Muscle layer of colon (tissue), 2 donors: ENCODE data around the gene WBP2NL.

ENCODE experiments used
- H3K27ac ChIP-seq: one replicate; pipeline ENCODE4 v1.7.0; 2013; ENCODE audit warnings: low read depth, mild to moderate bottlenecking, low read length, moderate library complexity
- H3K27me3 ChIP-seq, 2 donors: one replicate each; pipeline ENCODE4 v1.7.0; 2013; ENCODE audit warnings: low read length in 2 of 2, mild to moderate bottlenecking in 2 of 2; ENCODE audit not compliant: insufficient read depth in 2 of 2, control insufficient read depth in 1 of 2
- H3K36me3 ChIP-seq: one replicate; pipeline ENCODE4 v1.7.0; 2013; ENCODE audit warnings: mild to moderate bottlenecking, low read length; ENCODE audit not compliant: insufficient read depth
- H3K4me1 ChIP-seq: one replicate; pipeline ENCODE4 v1.7.0; 2013; ENCODE audit warnings: mild to moderate bottlenecking, low read length; ENCODE audit not compliant: insufficient read depth
- H3K4me3 ChIP-seq, 2 donors: one replicate each; pipeline ENCODE4 v1.7.0; 2013; ENCODE audit warnings: low read length in 2 of 2, low read depth in 1 of 2, mild to moderate bottlenecking in 1 of 2, moderate library complexity in 1 of 2
- H3K9ac ChIP-seq: one replicate; pipeline ENCODE4 v1.7.0; 2013; ENCODE audit warnings: low read length
- H3K9me3 ChIP-seq: one replicate; pipeline ENCODE4 v1.7.0; 2013; ENCODE audit warnings: mild to moderate bottlenecking, low read length
- donor health status: abdominal sarcoma.
- donor health status: Adenocarcinoma of cecum.

Gene WBP2NL

DNA sequence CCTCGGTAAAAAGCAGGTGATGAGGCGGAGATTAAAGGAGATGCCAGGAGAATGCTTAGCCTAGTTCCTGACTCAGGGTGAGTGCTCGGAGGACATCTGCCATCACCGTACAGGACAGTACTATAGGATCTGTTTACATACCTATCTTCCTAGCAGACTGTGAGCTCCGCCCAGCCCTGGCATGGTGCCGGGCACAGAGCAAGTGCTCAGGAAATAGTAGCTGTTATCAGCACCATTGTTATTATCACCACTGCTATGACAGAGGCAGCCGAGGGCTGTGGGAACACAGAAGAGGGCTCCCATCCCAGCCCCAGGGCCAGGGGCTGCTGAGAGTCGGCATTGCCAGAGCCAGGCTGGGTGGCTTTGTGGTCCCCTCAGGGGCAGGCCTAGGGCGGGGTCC, 30.0 kb upstream of the WBP2NL start:
- Histone ChIP-seq H3K27me3 (peaks cover 4 to 16% of the 10 kb centered on the region in 2 donors), H3K9ac (no peak overlapping the region), H3K4me3 (no peak overlapping the region), H3K4me1 (no peaks in the 10 kb centered on the region), H3K27ac (no peak overlapping the region), H3K36me3 (no peaks in the 10 kb centered on the region), H3K9me3 (no peaks in the 10 kb centered on the region)

DNA sequence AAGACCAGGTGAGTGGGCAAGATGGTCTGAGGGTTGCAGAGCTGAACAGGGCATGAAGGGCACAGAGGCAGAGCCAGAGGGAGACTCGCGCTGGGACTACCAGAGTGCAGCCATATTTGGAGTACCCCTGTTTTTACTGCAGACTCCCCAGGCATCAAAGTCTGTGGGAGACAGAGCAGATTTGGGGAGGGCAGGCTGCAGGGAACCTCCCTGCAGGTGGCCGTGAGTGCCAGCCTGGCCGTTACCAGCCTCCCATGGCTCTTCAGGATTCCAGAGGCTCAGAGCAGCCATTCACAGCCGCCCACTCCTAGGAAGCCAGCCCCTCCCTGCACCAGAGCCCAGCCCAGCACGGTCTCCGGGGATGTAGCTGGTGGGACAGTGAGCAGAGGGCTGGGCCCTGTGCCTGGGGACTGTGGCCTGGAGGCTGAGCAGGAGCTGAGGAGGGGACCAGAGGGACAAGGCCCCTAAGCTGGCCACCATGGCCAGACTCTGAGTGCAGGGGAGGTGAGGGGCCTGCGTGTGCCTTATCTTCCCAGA, 29.4 kb upstream of the WBP2NL start, which contains the start of gene SEPTIN3:
SEPTIN3 (plus strand) TSS at position 334 of the 537 bp plus-strand sequence. CDS start 2,050 bp downstream, outside the sequence.
- Histone ChIP-seq H3K4me1 (no peaks in the 10 kb centered on the region), H3K9ac (no peak within 1 kb of the TSS), H3K36me3 (no peaks in the 10 kb centered on the region), H3K27ac (no peak within 1 kb of the TSS), H3K9me3 (no peaks in the 10 kb centered on the region), H3K4me3 (no peak within 1 kb of the TSS), H3K27me3 (peaks cover 4 to 16% of the 10 kb centered on the region in 2 donors)

DNA sequence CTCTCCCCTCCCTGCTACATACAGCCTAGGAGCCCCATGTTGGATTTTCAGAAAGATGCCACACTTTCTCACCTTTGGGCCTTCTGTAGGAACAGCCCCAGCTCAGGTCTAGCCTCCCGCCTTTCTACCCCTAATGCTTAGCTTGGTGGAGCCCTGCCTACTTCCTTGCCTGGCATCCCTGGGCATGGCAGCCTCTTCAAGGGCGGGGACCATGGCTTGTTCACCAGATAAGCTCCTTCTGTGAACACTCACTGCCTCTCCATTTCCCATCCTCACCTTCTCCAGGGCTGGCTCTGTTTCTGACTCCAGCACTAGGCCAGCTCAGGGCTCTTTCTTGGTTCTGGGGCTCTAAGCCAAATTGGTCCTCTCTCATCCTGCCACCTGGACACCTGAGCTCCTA, 28.0 kb upstream of the WBP2NL start:
- no peaks in the 10 kb centered on the region for H3K4me1 ChIP-seq
- H3K4me3 ChIP-seq = no peak overlapping the region
- H3K27me3 ChIP-seq = peaks cover 4 to 20% of the 10 kb centered on the region in 2 donors
- H3K27ac ChIP-seq = no peak overlapping the region
- H3K36me3 ChIP-seq = no peaks in the 10 kb centered on the region
- H3K9ac ChIP-seq = no peak overlapping the region
- H3K9me3 ChIP-seq = no peaks in the 10 kb centered on the region

DNA sequence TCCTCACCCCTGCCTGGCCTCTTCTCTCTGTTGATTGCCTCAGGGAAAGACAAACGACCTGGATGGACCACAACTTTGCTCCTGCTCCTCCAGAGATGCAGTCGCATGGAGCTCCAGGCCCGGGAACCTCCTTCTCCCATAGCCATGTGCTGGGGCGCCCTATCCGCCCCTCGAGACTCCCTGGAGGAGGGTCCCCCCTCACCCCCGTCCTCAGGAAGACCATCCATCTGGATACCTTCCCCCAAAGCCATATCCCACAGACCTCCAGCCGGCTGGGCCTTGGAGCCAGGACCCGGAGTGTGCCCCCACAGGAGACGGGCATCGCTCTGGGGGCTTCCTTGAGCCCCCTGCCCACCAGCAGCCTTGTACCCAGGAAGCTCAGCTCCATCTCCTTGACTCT, 27.2 kb upstream of the WBP2NL start:
- Histone ChIP-seq H3K4me1 (peaks cover 3% of the 10 kb centered on the region), H3K27me3 (peaks cover 4 to 29% of the 10 kb centered on the region in 2 donors), H3K4me3 (no peak overlapping the region)

DNA sequence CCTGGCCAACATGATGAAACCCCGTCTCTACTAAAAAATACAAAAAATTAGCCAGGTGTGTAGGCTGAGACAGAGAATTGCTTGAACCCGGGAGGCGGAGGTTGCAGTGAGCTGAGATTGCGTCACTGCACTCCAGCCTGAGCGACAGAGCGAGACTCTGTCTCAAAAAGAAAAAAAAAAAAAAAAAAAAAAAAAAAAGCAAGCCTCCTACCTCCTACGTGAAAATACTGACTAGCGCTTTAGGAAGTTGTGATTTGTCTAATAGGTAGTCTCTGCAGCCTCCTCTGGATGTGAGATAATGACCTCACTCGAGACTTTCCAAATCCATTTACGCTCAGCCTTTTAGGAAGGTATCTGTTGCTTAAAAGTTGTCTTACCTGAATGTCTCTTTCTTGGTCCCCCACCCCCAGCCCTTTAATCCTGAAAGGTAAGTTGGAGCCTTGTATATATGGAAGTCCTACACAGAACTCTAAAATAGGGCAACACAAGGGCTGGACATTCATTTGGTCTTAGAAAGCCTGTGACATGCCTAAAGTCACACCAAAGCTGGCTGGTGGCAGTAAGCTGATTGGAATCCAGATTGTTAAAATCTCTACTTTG, 23.8 kb upstream of the WBP2NL start:
- peaks cover 10 to 44% of the 10 kb centered on the region in 2 donors for H3K27me3 ChIP-seq
- no peak overlapping the region for H3K4me3 ChIP-seq
- no peak overlapping the region for H3K9ac ChIP-seq
- H3K4me1 ChIP-seq = peaks cover 3% of the 10 kb centered on the region
- H3K36me3 ChIP-seq = no peaks in the 10 kb centered on the region
- H3K27ac ChIP-seq = no peak overlapping the region
- H3K9me3 ChIP-seq = no peaks in the 10 kb centered on the region

More for the DNA sequence above, 27.2 kb upstream of the WBP2NL start:
- H3K9me3 ChIP-seq = no peaks in the 10 kb centered on the region
- H3K36me3 ChIP-seq = no peaks in the 10 kb centered on the region
- H3K27ac ChIP-seq = no peak overlapping the region
- no peak overlapping the region for H3K9ac ChIP-seq

DNA sequence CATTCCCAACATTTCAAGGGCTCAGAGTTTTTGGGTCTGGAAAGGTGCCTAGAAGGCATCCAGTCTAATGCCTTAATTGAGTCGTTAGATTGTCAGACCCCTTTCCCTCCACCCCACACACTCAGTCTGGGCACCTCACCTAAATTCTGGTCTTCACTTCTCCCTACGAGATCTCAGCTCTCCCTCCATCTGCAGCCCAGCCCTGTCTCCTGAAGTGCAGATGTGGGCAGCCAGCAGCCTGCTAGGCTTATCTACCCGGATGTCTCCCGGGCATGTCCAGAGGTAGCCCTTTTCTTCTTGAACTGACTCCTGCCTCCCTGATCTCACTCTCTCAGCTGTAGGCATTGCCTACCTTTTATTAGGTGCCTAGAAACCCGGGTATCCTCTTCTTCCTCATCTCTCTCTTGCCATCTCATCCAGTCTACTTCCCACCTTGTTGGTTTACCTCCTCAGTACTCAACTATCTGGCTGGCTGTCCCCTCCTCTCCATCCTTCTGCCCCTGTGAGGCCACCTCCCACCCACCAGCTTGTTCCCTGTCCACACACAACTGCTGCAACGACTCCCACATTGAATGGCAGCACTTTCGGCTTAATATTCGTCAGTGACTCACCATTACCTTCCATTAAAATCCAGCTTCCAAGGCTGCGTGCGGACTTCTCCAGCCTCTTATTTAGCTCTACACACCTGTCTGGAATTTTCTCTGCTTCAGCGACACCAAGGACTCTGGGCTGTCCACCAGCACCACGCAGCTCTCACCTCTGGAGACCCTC, 23.1 kb upstream of the WBP2NL start:
- H3K4me3 ChIP-seq = no peak overlapping the region
- no peak overlapping the region for H3K9ac ChIP-seq
- H3K9me3 ChIP-seq = no peaks in the 10 kb centered on the region
- peaks cover 10 to 44% of the 10 kb centered on the region in 2 donors for H3K27me3 ChIP-seq
- H3K36me3 ChIP-seq = no peaks in the 10 kb centered on the region
- H3K4me1 ChIP-seq = peaks cover 3% of the 10 kb centered on the region
- H3K27ac ChIP-seq = no peak overlapping the region

DNA sequence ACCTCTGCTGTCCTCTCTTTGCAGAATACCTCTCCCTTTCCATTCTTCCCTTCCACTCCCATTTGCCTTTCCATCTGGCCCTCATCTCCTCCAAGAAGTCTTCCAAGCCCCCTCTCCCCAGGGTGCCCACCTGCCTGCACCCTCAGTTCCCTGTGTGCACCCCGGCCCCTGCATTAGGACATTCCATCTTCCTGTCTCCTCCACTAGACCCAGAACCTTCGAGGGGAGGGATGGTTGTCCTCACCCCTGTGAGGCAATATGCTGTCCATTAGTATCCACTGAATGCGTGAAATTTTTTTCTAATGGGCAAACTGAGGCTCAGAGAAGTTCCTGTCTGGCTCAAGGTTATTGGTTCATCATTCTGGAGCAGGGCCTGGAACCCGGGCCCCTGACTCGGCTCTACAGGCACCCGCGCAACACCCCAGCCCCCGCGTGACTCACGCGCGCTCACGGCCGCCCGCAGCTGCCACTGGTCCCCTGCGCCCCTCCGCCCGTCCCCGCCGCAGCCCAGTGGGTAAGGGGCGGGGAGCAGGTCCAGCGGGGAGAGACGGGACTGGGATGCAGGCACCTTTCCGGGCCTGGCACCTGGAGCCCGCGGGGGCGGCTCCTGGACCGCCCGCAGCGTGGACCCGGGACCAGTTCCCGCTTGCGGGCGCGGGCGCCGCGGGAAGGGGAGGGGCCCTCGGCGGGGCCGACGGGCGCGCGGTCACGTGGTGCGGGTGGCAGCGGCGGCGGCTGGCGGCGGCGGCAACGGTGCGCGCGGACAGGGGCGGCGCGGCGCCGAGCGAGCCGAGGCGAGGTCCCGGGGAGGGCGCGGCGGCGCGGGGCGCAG, 22.3 kb upstream of the WBP2NL start:
- no peak overlapping the region for H3K9ac ChIP-seq
- peaks cover 3% of the 10 kb centered on the region for H3K4me1 ChIP-seq
- no peak overlapping the region for H3K27ac ChIP-seq
- H3K36me3 ChIP-seq = no peaks in the 10 kb centered on the region
- H3K4me3 ChIP-seq = peak overlapping the region in 1 of 2 donors; percentile 20
- H3K27me3 ChIP-seq = peaks cover 10 to 44% of the 10 kb centered on the region in 2 donors
- no peaks in the 10 kb centered on the region for H3K9me3 ChIP-seq

DNA sequence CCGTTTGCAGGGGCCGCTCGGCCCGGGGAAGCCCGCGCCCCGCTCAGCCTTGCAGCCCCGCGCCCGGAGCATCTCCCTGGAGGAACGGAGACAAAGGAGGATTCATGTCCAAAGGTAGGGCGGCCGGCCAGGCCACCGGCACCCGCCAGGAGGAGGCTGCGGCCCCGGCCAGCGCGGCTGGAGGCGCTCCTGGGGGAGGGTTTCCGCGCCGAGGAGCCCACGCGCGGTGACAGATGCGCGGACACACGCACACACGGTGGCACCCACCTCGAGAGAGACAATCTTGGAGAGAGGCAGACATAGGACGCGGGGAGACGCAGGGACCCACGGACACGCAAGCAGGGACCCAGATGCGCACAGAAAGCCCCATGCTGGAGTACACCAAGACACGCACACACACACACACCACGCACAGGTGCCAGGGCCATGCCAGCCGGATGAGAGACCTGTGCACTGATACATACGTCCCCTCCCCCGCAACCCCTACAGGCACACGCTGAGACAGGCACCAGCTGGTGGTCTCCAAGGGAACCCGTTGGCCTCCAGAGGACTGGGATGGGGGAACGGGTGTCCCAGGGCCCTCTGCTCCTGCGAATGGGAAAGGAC, 21.5 kb upstream of the WBP2NL start:
- Histone ChIP-seq H3K4me1 (peaks cover 3% of the 10 kb centered on the region), H3K4me3 (peak overlapping the region in 1 of 2 donors; percentile 43), H3K27ac (no peak overlapping the region), H3K27me3 (peaks cover 10 to 37% of the 10 kb centered on the region in 2 donors), H3K9me3 (no peaks in the 10 kb centered on the region), H3K36me3 (no peaks in the 10 kb centered on the region), H3K9ac (no peak overlapping the region)

DNA sequence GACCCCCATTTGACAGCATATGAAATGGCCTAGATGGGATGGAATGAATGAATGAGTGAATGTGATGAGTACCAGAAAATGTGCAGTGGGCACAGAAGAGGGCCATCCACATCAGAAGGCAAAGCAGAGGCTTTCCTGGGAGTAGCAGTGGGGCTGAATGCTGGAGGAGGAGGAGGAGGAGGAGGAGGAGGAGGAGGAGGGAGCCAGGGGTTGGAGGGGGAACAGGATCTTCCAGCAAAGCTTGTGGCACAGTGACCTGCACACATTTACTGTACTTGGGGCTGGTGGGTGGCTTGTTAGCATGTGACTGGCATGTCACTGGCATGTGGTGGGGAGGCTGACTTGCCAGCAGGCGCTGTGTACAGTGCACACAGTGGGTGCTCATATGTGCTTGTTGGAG, 19.9 kb upstream of the WBP2NL start:
- Histone ChIP-seq H3K27ac (no peak overlapping the region), H3K4me3 (no peak overlapping the region), H3K27me3 (peaks cover 6 to 28% of the 10 kb centered on the region in 2 donors), H3K4me1 (peaks cover 3% of the 10 kb centered on the region), H3K9ac (no peak overlapping the region), H3K9me3 (no peaks in the 10 kb centered on the region), H3K36me3 (no peaks in the 10 kb centered on the region)

DNA sequence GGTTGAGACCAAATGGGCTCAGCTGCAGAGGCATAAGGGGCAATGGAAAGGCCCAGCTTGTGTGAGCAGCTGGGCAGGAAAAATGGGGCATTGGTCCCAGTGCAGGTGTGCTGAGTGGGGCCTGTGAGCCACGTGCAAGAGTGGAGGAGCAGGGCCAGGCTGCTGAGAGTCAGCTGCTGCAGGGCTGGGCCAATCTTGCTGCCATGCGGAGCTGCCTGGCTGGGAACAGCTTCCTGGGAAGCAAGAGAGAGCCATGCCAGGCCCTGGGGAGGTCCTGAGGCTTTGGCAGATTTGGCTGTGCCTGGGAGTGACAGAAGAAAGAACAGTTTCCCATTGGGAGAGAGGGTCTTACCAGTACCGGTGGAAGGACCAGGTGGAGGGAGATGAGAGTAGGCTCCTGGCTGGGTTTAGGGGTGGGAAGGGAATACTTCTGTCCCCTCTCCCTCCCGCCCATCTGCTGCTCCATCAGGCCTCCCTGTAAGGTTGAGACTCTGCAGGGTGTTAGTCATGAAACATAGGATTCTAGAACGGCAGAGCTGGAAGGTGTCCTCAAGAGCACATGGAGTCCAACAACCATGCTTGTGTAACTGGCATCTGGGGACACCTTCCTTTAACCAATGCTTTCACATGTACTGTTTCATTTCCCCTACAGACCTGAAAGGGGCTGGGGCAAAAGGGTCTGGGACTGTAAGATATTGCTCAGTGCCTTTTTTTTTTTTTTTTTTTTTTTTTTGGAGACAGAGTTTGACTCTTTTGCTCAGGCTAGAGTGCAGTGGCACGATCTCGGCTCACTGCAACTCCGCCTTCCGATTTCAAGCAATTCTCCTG, 19.0 kb upstream of the WBP2NL start:
- Histone ChIP-seq H3K4me3 (no peak overlapping the region), H3K27me3 (peaks cover 6 to 28% of the 10 kb centered on the region in 2 donors), H3K9me3 (no peaks in the 10 kb centered on the region), H3K9ac (no peak overlapping the region), H3K4me1 (peaks cover 3% of the 10 kb centered on the region), H3K36me3 (no peaks in the 10 kb centered on the region), H3K27ac (no peak overlapping the region)
